ENCODE data around the gene CPXM2.

Gene CPXM2

GRCh38 chr10:123888256-123888655 is 3.4 kb downstream of the CPXM2 start:
- H3K4me3 ChIP-seq (replicated peaks; ENCODE audit: insufficient read depth, low read length), result no peak overlapping the region
- no peak overlapping the region for H3K27ac ChIP-seq (replicated peaks)
- TF ChIP-seq POLR2AphosphoS5 (IDR thresholded peaks at IDR 0.05; ENCODE audit: low read depth), result no peak
- no peak for TF ChIP-seq REST (IDR thresholded peaks at IDR 0.05; ENCODE audit: insufficient replicate concordance, low read depth)
- TF ChIP-seq GABPA (IDR thresholded peaks at IDR 0.05; ENCODE audit: low read depth), result no peak
- no peak for TF ChIP-seq CTCF (IDR thresholded peaks at IDR 0.05; ENCODE audit: insufficient read depth, low read length)
- TF ChIP-seq SPI1 (IDR thresholded peaks at IDR 0.05; ENCODE audit: borderline replicate concordance, low read depth), result no peak
- peaks cover 7% of the 10 kb centered on the region for H3K27me3 ChIP-seq (ENCODE audit: insufficient read depth, poor library complexity, severe bottlenecking)
- DNase-seq (ENCODE audit: low read depth in 1 of 2, low spot score in 1 of 2), result no peak

- no peak for DNase-seq (ENCODE audit: low read depth in 1 of 2, low spot score in 1 of 2)
- no peak for TF ChIP-seq POLR2AphosphoS5 (IDR thresholded peaks at IDR 0.05; ENCODE audit: low read depth)
- TF ChIP-seq SPI1 (IDR thresholded peaks at IDR 0.05; ENCODE audit: borderline replicate concordance, low read depth), result no peak
- no peak for TF ChIP-seq CTCF (IDR thresholded peaks at IDR 0.05; ENCODE audit: insufficient read depth, low read length)
- TF ChIP-seq REST (IDR thresholded peaks at IDR 0.05; ENCODE audit: insufficient replicate concordance, low read depth), result no peak
- no peak for TF ChIP-seq GABPA (IDR thresholded peaks at IDR 0.05; ENCODE audit: low read depth)
These were observed 5.3 kb downstream of the CPXM2 start for GRCh38 chr10:123886292-123886691.

GRCh38 chr10:123885406-123886170 is 6.0 kb downstream of the CPXM2 start:
- no peak overlapping the region for H3K4me3 ChIP-seq (replicated peaks; ENCODE audit: insufficient read depth, low read length)
- no peak for TF ChIP-seq GABPA (IDR thresholded peaks at IDR 0.05; ENCODE audit: low read depth)
- no peak for TF ChIP-seq REST (IDR thresholded peaks at IDR 0.05; ENCODE audit: insufficient replicate concordance, low read depth)
- no peak for TF ChIP-seq SPI1 (IDR thresholded peaks at IDR 0.05; ENCODE audit: borderline replicate concordance, low read depth)
- no peak for TF ChIP-seq POLR2AphosphoS5 (IDR thresholded peaks at IDR 0.05; ENCODE audit: low read depth)
- no peak for TF ChIP-seq CTCF (IDR thresholded peaks at IDR 0.05; ENCODE audit: insufficient read depth, low read length)

More at GRCh38 chr10:123886292-123886691, 5.3 kb downstream of the CPXM2 start:
- Histone ChIP-seq H3K4me3 (replicated peaks; ENCODE audit: insufficient read depth, low read length) (no peak overlapping the region), H3K27me3 (ENCODE audit: insufficient read depth, poor library complexity, severe bottlenecking) (peaks cover 5% of the 10 kb centered on the region), H3K27ac (replicated peaks) (no peak overlapping the region)

More at GRCh38 chr10:123885406-123886170, 6.0 kb downstream of the CPXM2 start:
- Histone ChIP-seq H3K27ac (replicated peaks) (no peak overlapping the region), H3K27me3 (ENCODE audit: insufficient read depth, poor library complexity, severe bottlenecking) (no peaks in the 10 kb centered on the region)
- DNase-seq (ENCODE audit: low read depth in 1 of 2, low spot score in 1 of 2), result no peak
